ENCODE results near the gene ZNF329.

Gene ZNF329

GRCh38 chr19:58117841-58118575 is 32.6 kb downstream of the ZNF329 start:
- DNase-seq: no peak

- no peak for DNase-seq
These were observed 42.1 kb downstream of the ZNF329 start for GRCh38 chr19:58108546-58108817.

- no peak for DNase-seq
These were observed 42.6 kb downstream of the ZNF329 start for GRCh38 chr19:58107778-58108545.

- DNase-seq: no peak
These were observed 51.9 kb downstream of the ZNF329 start for GRCh38 chr19:58098682-58098998.

GRCh38 chr19:58097781-58098681 is 52.6 kb downstream of the ZNF329 start, which contains the start of gene ZSCAN18:
Gene ZSCAN18 (minus strand): TSS chr19:58098231. CDS start chr19:58090267, 7,964 bp downstream.
- DNase-seq: peak; percentile 81

GRCh38 chr19:58097349-58097748 is 53.2 kb downstream of the ZNF329 start:
- no peak for DNase-seq

GRCh38 chr19:58096884-58097283 is 53.7 kb downstream of the ZNF329 start:
- no peak for DNase-seq

GRCh38 chr19:58095328-58095727 is 55.3 kb downstream of the ZNF329 start:
- no peak for DNase-seq

- DNase-seq: no peak
These were observed 57.5 kb downstream of the ZNF329 start for GRCh38 chr19:58093071-58093470.

- DNase-seq: no peak
These were observed 59.2 kb downstream of the ZNF329 start for GRCh38 chr19:58091251-58091995.

- no peak for DNase-seq
These were observed 60.7 kb downstream of the ZNF329 start for GRCh38 chr19:58089846-58090245.

- no peak for DNase-seq
These were observed 62.0 kb downstream of the ZNF329 start for GRCh38 chr19:58088521-58089052.

- no peak for DNase-seq
These were observed 63.5 kb downstream of the ZNF329 start for GRCh38 chr19:58086825-58087710.

- DNase-seq: no peak
These were observed 65.2 kb downstream of the ZNF329 start for GRCh38 chr19:58085348-58085875.

GRCh38 chr19:58084596-58085347 is 65.8 kb downstream of the ZNF329 start:
- no peak for DNase-seq

GRCh38 chr19:58083021-58083420 is 67.6 kb downstream of the ZNF329 start:
- DNase-seq: no peak

GRCh38 chr19:58079792-58080191 is 70.8 kb downstream of the ZNF329 start:
- no peak for DNase-seq
